Prostate gland (tissue), 2 donors: ENCODE data around the gene SAMD4A. TPM values are rescaled to one million over a fixed set of nuclear protein-coding genes. Genes with fewer than 3 reads are reported as not detected.
"Not testable (repeated sequence)": the region's sequence is repeated elsewhere in the genome, so short reads cannot be mapped to it uniquely, and the experiment has no call there.

ENCODE experiments used
- DNase-seq: peaks from one replicate; pipeline ENCODE4 v3.0.0-alpha.2; 2019; ENCODE audit warnings: low spot score
- H3K27ac ChIP-seq, 2 donors: fragments of 200-600 bp; sonication (generic); 2 replicates each; pipeline ENCODE4 v1.5.1; 2017 to 2019
- H3K27me3 ChIP-seq: fragments of 200-600 bp; sonication (generic); replicated peaks from 2 replicates; pipeline ENCODE4 v1.5.1; 2019; ENCODE audit not compliant: insufficient read depth
- H3K36me3 ChIP-seq, 2 donors: fragments of 200-600 bp; sonication (generic); 1 replicate in 1 of 2; 2 replicates in 1 of 2; pipeline versions ENCODE4 v1.5.1 to v1.8.1; 2017 to 2019
- H3K4me1 ChIP-seq: fragments of 200-600 bp; sonication (generic); replicated peaks from 2 replicates; pipeline ENCODE4 v1.5.1; 2019
- H3K4me3 ChIP-seq, 2 donors: fragments of 200-600 bp; sonication (generic); 2 replicates each; pipeline ENCODE4 v1.5.1; 2017 to 2019
- H3K9me3 ChIP-seq: fragments of 200-600 bp; sonication (generic); 2 replicates; pipeline ENCODE4 v1.5.1; 2017
- POLR2A ChIP-seq: fragments of 450-650 bp; IDR thresholded peaks from one replicate; pipeline ENCODE4 v1.6.1; 2016; ENCODE audit warnings: antibody characterized with exemption, mild to moderate bottlenecking
- POLR2AphosphoS5 ChIP-seq: sonication (generic); formaldehyde crosslinking; IDR thresholded peaks from one replicate; pipeline ENCODE4 v1.6.1; 2017; ENCODE audit warnings: antibody characterized with exemption
- WGBS: methylation state at CpG from one replicate; pipeline ENCODE4 v1.1.5; 2018; 5-methylcytosine and 5-hydroxymethylcytosine counted together
- intact Hi-C: fragments of 100-400 bp; cut with DNase I; formaldehyde crosslinking; loops from one replicate; pipeline ENCODE4 v1.14.2; 2022
- total RNA-seq, 2 donors: library from RNA; depleted of rRNA; stranded (reverse); fragments of >200 nt; gene quantifications; one replicate each; pipeline ENCODE4 v1.1.0, GENCODE V29; 2016
- TF ChIP-seq, protein P1 (sequence below), 4 experiments: fragments of 200-600 bp in 2 of 4; fragments of 450-650 bp in 2 of 4; sonication (generic) in 2 of 4; IDR thresholded peaks; 1 replicate in 3 of 4; 2 replicates in 1 of 4; pipeline ENCODE4 v1.5.1; 2016 to 2019; ENCODE audit warnings: antibody characterized with exemption in 4 of 4, mild to moderate bottlenecking in 2 of 4, moderate library complexity in 2 of 4

Gene SAMD4A
- total RNA-seq, 2 donors from 2014 or later, result 18.1 to 38.5 TPM

GRCh38 chr14:54749727-54750126 lies 182.8 kb downstream of the SAMD4A start:
- intact Hi-C loops, result no loop called here
- WGBS, result 97% methylated on average over 5 of the region's 5 CpGs
- Histone ChIP-seq H3K9me3 (no peaks in the 10 kb centered on the region), H3K36me3 (no peaks in the 10 kb centered on the region), H3K4me3 (no peak overlapping the region), H3K27me3 (no peaks in the 10 kb centered on the region), H3K27ac (no peak overlapping the region), H3K4me1 (no peaks in the 10 kb centered on the region)
- TF ChIP-seq POLR2AphosphoS5, result no peak
- TF ChIP-seq, protein P1, sequence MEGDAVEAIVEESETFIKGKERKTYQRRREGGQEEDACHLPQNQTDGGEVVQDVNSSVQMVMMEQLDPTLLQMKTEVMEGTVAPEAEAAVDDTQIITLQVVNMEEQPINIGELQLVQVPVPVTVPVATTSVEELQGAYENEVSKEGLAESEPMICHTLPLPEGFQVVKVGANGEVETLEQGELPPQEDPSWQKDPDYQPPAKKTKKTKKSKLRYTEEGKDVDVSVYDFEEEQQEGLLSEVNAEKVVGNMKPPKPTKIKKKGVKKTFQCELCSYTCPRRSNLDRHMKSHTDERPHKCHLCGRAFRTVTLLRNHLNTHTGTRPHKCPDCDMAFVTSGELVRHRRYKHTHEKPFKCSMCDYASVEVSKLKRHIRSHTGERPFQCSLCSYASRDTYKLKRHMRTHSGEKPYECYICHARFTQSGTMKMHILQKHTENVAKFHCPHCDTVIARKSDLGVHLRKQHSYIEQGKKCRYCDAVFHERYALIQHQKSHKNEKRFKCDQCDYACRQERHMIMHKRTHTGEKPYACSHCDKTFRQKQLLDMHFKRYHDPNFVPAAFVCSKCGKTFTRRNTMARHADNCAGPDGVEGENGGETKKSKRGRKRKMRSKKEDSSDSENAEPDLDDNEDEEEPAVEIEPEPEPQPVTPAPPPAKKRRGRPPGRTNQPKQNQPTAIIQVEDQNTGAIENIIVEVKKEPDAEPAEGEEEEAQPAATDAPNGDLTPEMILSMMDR (IDR thresholded peaks at IDR 0.05), result no peak
- no peak for TF ChIP-seq POLR2A
- no peak for DNase-seq

GRCh38 chr14:54752611-54753010 lies 185.7 kb downstream of the SAMD4A start:
- H3K27ac ChIP-seq, intact Hi-C loops, DNase-seq, H3K9me3 ChIP-seq, H3K36me3 ChIP-seq, H3K4me1 ChIP-seq, H3K27me3 ChIP-seq, H3K4me3 ChIP-seq: not testable (repeated sequence)
- 77% methylated on average over 9 of the region's 9 CpGs for WGBS

- H3K9me3 ChIP-seq, DNase-seq, H3K4me1 ChIP-seq, intact Hi-C loops, H3K36me3 ChIP-seq, H3K27me3 ChIP-seq, H3K27ac ChIP-seq, H3K4me3 ChIP-seq: not testable (repeated sequence)
- 91% methylated on average over 3 of the region's 3 CpGs for WGBS
These were observed 186.5 kb downstream of the SAMD4A start for GRCh38 chr14:54753396-54753795.

GRCh38 chr14:54754116-54754622 lies 187.2 kb downstream of the SAMD4A start:
- H3K4me1 ChIP-seq, result no peaks in the 10 kb centered on the region
- TF ChIP-seq, protein P1 (IDR thresholded peaks at IDR 0.05), result no peak
- TF ChIP-seq POLR2A (no peak), POLR2AphosphoS5 (no peak)
- 91% methylated on average over 6 of the region's 6 CpGs for WGBS
- DNase-seq, result no peak
- H3K4me3 ChIP-seq, result no peak overlapping the region
- intact Hi-C loops, result no loop called here
- no peak overlapping the region for H3K27ac ChIP-seq
- H3K9me3 ChIP-seq, result no peaks in the 10 kb centered on the region
- no peaks in the 10 kb centered on the region for H3K27me3 ChIP-seq
- no peaks in the 10 kb centered on the region for H3K36me3 ChIP-seq

GRCh38 chr14:54754623-54755386 lies 187.9 kb downstream of the SAMD4A start:
- H3K4me1 ChIP-seq, result no peaks in the 10 kb centered on the region
- no peak overlapping the region for H3K4me3 ChIP-seq
- intact Hi-C loops, result no loop called here
- no peaks in the 10 kb centered on the region for H3K27me3 ChIP-seq
- no peak for DNase-seq
- TF ChIP-seq POLR2A, result no peak
- no peaks in the 10 kb centered on the region for H3K9me3 ChIP-seq
- no peak overlapping the region for H3K27ac ChIP-seq
- H3K36me3 ChIP-seq, result no peaks in the 10 kb centered on the region
- 86% methylated on average over 11 of the region's 11 CpGs for WGBS

GRCh38 chr14:54756656-54757392 lies 189.9 kb downstream of the SAMD4A start:
- intact Hi-C loops, result no loop called here
- DNase-seq, result no peak
- TF ChIP-seq POLR2AphosphoS5, result no peak
- Histone ChIP-seq H3K9me3 (no peaks in the 10 kb centered on the region), H3K36me3 (no peaks in the 10 kb centered on the region), H3K27ac (no peak overlapping the region), H3K4me3 (no peak overlapping the region), H3K4me1 (no peaks in the 10 kb centered on the region), H3K27me3 (no peaks in the 10 kb centered on the region)
- WGBS, result 63% methylated on average over 3 of the region's 3 CpGs
